ENCODE measurements around the gene GABRB2. TPM values are rescaled to one million over a fixed set of nuclear protein-coding genes. Genes with fewer than 3 reads are reported as not detected.

The GABRB2 gene
- total RNA-seq, 1 experiment from 2014 or later, result not detected

DNA sequence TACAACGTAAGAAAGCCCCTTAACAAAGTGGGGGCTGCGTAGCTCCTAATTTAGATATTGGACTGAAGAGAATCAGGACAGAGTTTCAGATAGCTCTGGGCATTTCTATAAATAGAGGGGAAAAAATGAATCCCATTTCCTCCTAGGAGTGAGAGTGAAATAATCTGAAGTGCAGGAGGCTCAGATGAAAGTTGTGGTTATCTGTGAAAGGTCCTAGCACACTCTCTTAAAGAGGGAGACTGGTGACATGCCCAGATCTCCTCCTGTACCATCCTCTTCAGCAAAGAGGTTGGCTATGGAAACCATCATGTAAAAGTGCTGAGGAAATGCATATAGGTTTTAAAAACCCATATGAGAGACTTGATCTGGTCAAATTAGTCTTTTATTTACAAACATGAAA, 143.4 kb downstream of the GABRB2 start:
- in situ Hi-C loops (cut with HindIII; ENCODE audit: low pct_unique_long_range_greater_than_20kb, low sequenced_read_pairs), result no loop called here
- DNase-seq (ENCODE audit: low read depth), result no peak

DNA sequence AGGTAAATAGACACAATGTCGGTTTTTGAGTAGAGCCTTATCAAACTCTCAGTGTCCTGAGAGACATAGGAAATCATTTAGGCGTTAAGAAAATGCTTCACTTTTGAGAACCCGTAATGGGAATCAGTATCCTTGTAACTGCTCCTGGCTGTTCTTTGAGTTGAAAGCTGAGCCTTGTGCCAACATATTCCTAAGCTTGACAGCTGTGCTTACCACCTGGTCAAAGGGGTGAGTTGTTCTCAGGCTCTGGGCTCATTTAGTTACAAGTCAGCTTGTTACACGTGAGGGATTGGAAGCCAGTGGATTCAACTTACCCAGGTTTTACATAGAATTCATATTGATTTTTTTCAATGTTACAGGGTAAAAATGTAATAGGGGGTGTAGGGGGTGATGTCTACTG, 145.9 kb downstream of the GABRB2 start:
- DNase-seq (ENCODE audit: low read depth), result no peak
- in situ Hi-C loops (cut with HindIII; ENCODE audit: low pct_unique_long_range_greater_than_20kb, low sequenced_read_pairs), result no loop called here

DNA sequence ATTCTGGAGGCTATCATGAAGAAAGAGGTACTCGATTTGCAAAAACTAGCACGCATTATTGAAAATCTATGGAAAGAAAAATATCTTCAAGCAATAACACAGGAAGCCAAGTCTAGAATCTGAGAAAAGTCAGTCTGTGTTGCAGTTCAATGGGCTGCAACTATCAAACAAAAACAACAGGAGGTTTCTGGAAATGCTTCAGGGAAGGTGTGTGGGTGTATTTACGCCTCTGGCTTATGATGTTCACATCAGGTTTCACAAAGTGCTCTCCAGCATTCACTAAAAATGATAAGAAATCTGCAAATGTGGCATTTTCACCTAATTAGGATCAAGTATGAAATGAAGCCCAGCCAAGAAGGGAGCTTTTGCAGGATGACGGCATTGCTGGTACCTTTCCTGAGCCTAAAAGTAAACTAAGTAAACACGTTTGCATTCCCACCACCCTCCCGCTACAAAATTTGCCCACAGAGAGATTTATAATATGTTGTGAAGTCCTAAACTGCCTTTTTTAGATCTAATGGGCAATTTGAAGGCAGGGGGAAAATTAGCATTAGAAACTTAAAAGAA, 146.4 kb downstream of the GABRB2 start:
- DNase-seq (ENCODE audit: low read depth), result no peak
- in situ Hi-C loops (cut with HindIII; ENCODE audit: low pct_unique_long_range_greater_than_20kb, low sequenced_read_pairs), result no loop called here

DNA sequence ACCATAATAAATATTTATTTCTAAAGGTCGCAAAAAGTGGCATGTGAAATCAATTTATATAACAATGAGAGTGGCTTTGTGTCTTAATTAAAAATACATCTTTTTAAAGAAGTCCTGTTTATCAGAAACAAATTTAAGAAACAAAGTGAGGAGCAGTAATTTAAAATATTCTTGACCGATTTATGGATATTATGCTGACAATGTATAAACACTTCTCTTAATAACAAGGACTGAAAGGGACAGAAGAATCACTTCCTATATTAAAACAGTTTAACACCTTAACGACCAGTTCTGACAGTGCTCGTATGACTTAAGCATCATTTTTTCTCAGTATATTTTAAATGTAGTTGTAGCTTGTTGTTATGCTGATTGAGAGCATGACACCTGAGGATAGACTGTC, 149.1 kb downstream of the GABRB2 start:
- DNase-seq (ENCODE audit: low read depth), result no peak
- in situ Hi-C loops (cut with HindIII; ENCODE audit: low pct_unique_long_range_greater_than_20kb, low sequenced_read_pairs), result no loop called here

DNA sequence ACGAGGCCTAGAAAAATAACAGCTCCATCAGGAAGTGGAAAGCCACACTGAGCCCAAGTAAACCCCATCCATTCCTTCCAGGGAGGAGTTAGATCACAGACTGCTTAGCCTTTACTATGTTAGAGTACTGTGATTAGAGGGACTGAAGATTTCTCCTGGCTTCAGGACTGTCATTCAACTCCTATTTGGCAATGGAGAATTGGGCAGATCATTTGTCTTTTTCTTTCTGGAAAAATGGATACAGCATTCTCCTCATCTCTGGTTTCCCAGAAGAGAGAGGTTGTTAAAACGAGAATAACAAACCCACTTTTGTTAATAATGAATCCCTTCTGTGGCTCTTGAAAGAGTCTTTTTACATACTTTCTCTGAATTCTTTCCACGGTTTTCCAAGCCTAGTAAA, 150.4 kb downstream of the GABRB2 start:
- no peak for DNase-seq (ENCODE audit: low read depth)
- in situ Hi-C loops (cut with HindIII; ENCODE audit: low pct_unique_long_range_greater_than_20kb, low sequenced_read_pairs), result no loop called here

DNA sequence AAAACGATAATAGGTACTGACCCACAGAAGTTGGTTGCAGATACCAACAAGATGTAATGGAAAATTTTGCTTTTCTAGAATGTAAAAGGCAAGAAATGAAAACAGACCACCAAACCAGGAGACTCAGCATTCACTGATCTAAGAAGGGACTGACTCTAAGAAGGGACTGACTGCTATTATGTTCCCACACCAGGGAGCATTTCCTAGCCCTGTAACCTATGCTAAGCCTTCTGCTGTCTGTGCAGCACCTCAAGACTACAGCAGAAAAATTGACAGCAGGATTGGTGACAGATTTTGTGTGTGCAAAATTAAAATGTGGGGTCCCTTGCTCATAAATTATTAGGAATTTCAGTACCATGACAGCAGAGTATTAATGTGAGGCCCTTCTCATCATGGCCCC, 154.8 kb downstream of the GABRB2 start:
- in situ Hi-C loops (cut with HindIII; ENCODE audit: low pct_unique_long_range_greater_than_20kb, low sequenced_read_pairs), result no loop called here
- DNase-seq (ENCODE audit: low read depth), result no peak

DNA sequence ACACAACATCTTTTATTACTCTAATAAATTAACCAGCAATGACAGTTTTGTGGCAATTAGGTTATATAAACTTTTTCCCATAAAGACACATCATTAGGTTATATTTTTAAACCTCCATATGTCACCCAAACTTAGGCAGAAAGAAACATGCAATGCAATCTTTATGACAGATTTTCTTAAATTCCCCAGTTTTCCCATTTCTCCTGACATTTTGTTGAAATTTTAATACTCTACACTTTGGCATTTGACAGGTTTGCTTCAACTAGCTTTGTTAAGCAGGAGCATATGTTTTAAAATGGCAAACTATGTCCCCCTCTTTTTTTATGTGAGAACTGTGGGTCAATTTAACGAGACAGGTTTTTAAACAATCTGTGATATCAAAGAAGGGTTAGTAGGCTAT, 155.5 kb downstream of the GABRB2 start:
- no peak for DNase-seq (ENCODE audit: low read depth)
- in situ Hi-C loops (cut with HindIII; ENCODE audit: low pct_unique_long_range_greater_than_20kb, low sequenced_read_pairs), result no loop called here

DNA sequence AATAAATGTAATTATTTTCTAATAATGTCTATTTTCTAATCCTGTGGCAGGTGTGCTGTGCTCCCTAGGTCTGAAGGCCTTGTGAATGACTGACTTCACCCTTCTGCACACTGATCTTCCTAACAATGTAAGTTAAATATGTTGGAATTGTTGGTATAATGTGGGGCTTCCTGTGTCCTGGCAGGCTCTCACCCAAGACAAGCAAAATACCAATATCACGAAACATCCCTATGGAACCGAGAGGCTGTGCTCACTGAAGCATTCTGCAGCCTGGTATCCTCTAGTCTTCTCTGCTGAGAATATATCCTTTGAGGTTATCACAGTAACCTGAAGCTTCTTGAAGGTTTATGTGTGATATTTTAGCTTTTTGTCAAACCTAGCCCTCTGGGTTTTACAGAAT, 159.4 kb downstream of the GABRB2 start:
- in situ Hi-C loops (cut with HindIII; ENCODE audit: low pct_unique_long_range_greater_than_20kb, low sequenced_read_pairs), result no loop called here
- DNase-seq (ENCODE audit: low read depth), result no peak

DNA sequence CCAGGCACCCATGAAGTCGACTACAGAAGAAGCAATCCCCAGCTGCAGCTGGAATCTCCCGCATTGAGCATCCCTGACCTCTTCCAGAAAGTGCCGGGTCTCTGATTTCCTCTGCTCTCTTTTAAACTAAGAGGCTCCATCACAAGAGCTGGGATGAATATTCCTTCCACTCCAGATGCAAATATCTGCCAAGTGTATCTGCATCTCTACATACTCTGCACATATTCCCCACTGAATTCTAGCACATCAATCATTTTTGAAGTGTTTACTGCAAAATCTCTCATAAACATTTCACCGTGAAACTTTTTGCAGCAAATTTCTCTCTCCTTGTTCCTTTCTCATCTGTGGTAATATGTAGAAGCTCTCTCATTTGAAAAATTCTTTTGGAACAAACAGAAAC, 161.5 kb downstream of the GABRB2 start:
- in situ Hi-C loops (cut with HindIII; ENCODE audit: low pct_unique_long_range_greater_than_20kb, low sequenced_read_pairs), result no loop called here
- no peak for DNase-seq (ENCODE audit: low read depth)

DNA sequence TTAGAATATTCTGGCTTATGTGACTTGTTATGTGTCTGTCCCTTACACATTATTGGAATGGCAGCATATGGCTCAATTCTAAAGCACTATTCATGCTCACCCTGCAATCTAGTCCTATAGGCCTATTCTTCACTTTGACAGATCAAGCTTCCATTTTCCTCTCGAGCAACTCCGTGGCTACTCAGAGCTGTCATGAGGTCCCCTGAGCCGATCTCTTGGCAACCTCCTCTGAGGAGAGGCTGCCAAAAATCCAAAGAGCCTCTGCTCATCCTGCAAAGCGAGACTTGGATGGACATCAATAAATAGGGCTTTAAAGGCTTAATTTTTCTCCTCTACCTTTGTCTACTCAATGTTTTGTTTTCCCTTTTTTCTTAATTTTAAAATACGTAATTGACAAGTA, 163.8 kb downstream of the GABRB2 start:
- no peak for DNase-seq (ENCODE audit: low read depth)
- in situ Hi-C loops (cut with HindIII; ENCODE audit: low pct_unique_long_range_greater_than_20kb, low sequenced_read_pairs), result no loop called here

DNA sequence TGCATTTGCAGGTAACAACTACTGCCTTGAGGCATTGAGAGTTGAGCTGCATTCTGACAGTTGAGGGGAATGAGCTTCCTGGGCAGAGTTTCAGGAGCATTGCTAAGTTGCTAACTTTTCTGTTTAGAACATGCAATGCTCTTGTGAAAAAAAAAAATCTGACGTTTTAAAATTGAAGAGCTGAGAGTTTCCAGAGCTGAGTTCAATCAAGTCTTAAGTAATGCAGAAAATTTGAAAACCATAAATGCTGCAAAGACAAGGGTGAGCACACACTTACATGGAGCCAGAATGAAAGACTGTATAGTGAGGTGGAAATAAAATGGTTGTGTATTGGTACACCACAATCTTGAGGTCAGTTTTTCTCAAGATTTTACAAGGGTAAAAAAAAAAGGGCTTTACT, 166.0 kb downstream of the GABRB2 start:
- DNase-seq (ENCODE audit: low read depth), result no peak
- in situ Hi-C loops (cut with HindIII; ENCODE audit: low pct_unique_long_range_greater_than_20kb, low sequenced_read_pairs), result no loop called here

DNA sequence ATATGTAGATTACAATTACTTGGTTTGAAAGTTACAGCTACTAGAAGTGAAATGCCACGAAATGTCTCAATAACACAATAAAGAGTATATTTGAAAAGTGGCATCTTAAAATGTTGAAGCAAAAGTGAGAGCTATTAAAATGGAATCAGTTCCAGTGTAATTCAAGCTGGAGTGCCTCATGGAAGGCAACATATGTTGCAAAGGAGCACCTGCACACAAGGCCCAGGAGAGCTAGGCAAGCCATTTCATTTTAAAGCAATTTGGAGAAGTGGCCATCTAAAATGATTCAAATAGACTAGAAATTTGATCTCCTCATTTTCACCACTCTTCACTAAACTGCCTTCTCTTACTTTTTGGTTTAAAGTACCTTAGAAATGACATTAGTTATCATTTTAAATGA, 167.8 kb downstream of the GABRB2 start:
- in situ Hi-C loops (cut with HindIII; ENCODE audit: low pct_unique_long_range_greater_than_20kb, low sequenced_read_pairs), result no loop called here
- DNase-seq (ENCODE audit: low read depth), result no peak

DNA sequence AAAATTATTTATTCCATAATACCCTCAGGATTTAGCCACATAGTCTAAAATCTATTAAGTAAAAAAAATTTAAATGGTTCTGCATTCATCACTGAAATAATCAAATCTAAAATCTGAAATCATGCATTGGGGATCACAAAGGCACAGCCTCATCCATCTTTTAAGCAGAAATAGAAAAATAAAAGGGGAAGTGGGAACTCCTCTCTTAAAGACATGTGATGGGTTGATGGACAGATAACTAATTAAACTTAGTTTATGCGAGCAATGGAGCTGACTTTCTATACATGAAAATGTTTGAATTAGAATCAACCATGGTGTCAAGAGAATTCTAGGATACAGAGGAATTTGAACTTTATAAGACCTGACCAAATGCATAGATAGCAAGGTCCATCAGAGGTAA, 170.5 kb downstream of the GABRB2 start:
- DNase-seq (ENCODE audit: low read depth), result no peak
- in situ Hi-C loops (cut with HindIII; ENCODE audit: low pct_unique_long_range_greater_than_20kb, low sequenced_read_pairs), result no loop called here

DNA sequence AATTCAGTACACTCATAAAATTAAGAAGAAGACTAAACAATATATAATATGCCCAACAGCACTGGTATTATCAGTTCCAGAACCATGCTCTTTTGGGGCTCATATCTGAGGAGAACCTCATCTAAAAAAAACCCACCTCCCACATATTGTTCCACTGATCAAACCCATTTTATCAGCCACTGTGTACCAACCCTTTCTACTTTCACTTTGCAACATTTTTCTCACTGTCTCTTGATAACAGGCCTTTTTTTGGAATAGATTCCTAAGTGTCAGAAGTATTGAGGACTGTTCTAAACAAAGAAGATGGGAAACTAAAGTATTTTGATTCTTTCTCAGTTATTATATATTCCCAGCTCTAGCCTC, 173.2 kb downstream of the GABRB2 start:
- in situ Hi-C loops (cut with HindIII; ENCODE audit: low pct_unique_long_range_greater_than_20kb, low sequenced_read_pairs), result no loop called here
- no peak for DNase-seq (ENCODE audit: low read depth)

DNA sequence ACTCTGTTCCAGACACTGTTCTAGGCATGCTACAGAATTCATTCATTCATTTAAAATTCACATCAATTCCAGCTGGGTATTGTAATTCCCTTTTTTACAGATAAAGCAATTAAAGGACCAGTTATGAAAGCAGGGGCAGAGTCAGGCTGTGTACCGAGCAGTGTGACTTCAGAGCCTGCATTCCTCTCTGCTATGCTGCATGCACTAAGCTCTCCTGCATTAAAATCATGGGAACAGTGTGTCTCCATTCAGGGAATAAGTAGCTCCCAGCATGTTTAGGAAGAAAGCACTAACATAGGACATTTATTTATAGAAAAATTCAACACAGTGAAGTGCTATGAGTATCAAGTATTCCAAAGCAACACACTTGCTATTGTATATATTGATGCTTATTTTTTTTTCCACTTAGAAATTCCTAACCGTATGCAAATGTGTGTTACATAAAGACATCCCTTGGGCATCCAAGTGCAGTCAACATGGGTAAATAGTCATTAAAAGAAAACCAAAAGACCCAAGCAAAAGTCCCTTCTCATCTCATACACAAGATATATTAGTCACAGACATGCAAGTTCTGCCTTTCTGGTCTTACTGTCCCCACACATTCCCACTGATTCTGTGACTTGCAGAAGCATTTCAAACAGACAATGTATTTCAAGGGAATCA, 173.7 kb downstream of the GABRB2 start:
- in situ Hi-C loops (cut with HindIII; ENCODE audit: low pct_unique_long_range_greater_than_20kb, low sequenced_read_pairs), result no loop called here
- DNase-seq (ENCODE audit: low read depth), result no peak

DNA sequence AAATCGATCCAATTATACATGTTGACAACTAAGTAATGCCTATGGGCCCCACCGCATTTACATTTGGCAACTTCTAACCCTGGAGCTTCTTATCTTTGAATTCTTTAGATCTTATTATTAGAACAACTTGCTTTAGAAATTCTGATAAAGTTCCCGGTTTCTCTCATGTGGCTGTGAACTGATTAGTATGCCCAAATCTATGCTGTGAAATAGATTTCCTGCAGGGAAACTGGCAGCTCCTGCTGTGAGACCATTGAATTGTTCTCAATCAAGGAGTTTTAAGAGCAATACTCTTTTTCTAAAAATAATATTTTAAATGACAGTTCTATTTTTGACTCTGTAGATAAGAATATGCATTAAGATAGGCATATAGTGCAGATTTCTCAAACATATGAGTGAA, 177.5 kb downstream of the GABRB2 start:
- in situ Hi-C loops (cut with HindIII; ENCODE audit: low pct_unique_long_range_greater_than_20kb, low sequenced_read_pairs), result no loop called here
- no peak for DNase-seq (ENCODE audit: low read depth)

DNA sequence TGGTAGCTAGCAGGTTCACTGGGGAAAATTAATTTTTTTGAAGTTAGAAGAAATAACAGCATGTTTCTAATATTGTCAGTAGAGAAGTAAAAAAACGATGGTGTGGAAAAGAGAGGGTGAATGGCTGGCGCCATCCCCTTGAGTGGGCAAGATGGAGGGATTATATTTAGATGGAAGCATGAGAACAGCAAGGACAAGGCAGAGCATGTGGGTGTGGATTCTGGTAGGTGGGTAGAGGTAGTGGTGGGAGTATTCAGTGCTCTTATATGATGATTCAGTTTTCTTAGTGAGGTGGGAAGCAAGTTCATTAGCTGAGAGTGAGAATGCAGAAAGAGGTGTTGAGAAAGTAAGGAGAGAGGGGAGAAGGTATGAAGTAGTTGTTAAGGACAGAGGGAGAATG, 188.1 kb downstream of the GABRB2 start:
- no peak for DNase-seq (ENCODE audit: low read depth)
- in situ Hi-C loops (cut with HindIII; ENCODE audit: low pct_unique_long_range_greater_than_20kb, low sequenced_read_pairs), result no loop called here

DNA sequence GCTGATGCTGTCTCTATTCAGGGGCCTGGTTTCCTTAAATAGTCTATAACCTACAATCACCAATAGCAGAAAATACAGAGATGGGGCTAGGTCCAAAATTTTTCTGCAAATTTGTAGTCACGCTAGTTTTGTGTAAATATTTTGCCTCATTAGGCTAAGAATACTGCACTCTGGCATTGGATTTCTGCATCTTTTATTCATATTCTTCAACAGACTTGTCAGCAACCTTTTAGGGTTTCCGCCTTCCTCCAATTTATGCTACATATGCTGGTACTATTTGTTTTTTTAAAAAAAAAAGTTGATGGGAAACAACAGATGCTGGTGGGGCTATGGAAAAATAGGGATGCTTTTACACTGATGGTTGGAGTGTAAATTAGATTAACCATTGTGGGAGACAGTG, 202.3 kb downstream of the GABRB2 start:
- in situ Hi-C loops (cut with HindIII; ENCODE audit: low pct_unique_long_range_greater_than_20kb, low sequenced_read_pairs), result no loop called here

DNA sequence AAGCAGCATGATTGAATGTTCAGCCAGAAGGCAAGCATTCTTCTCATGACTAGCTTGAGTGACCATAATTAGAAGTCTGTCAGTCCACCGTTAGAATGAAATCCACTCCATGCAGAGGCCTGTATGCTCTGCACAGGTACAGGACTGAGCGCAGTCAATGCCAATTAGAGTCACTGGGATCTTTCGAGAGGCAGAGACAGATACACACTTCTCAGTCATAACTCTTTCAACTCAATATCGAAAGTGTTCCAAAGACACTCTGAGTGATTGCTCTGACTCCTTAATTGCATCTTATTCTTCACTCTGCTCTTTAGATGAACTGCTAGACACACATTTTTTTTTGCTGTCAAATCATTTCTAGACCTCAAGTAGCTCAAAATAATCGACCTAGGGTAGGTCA, 203.6 kb downstream of the GABRB2 start:
- in situ Hi-C loops (cut with HindIII; ENCODE audit: low pct_unique_long_range_greater_than_20kb, low sequenced_read_pairs), result no loop called here
- DNase-seq (ENCODE audit: low read depth), result no peak

More for the DNA sequence above, 202.3 kb downstream of the GABRB2 start:
- DNase-seq (ENCODE audit: low read depth), result no peak

DNA sequence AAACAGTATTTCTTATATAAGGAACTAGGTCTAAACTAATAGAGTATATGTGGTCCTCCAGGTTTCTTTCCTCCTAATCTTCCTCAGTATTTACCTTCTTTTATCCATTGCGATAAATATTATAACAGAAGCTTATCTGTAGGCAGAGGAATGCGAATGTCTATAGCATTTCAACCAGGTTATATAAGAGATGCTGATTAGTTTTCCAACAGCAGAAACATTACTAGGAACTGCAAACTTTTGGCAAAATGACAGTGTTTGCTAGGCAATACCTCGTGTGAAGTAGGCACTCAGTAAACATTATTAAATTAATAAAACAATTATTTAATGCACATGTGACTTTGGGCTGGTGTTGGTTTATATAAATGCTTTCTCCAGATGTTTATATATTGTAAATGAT, 206.5 kb downstream of the GABRB2 start:
- no peak for DNase-seq (ENCODE audit: low read depth)
- in situ Hi-C loops (cut with HindIII; ENCODE audit: low pct_unique_long_range_greater_than_20kb, low sequenced_read_pairs), result no loop called here

Data from Caki2 (cell line).